Measurements from ENCODE around the gene EMC10.

The EMC10 gene

DNA sequence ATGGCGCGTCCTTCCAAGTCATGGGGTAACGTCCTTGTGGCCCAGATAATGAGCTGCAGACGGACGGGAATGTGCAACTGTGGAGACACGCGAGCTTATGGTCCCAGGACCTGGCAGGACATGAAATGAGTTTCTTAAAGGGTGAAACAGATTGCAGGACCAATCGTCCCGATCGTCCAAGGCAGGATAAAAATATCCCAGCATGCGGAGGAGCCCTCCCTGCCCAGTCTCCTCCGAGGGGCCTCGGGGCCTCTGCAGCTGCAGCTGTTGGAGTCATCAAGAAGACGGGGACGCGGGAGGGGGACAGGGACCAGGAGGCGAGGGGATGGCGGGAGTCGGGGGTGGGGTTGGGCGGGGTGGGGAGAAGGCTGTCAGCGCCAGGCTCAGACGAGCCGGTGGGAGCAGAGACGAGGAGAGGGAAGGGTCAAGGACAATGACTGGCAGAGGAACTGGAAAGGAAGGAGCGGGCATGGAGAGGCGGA lies 14.7 kb downstream of the EMC10 start:
- no peaks in the 10 kb centered on the region for H3K36me3 ChIP-seq
- TF ChIP-seq, protein P1, sequence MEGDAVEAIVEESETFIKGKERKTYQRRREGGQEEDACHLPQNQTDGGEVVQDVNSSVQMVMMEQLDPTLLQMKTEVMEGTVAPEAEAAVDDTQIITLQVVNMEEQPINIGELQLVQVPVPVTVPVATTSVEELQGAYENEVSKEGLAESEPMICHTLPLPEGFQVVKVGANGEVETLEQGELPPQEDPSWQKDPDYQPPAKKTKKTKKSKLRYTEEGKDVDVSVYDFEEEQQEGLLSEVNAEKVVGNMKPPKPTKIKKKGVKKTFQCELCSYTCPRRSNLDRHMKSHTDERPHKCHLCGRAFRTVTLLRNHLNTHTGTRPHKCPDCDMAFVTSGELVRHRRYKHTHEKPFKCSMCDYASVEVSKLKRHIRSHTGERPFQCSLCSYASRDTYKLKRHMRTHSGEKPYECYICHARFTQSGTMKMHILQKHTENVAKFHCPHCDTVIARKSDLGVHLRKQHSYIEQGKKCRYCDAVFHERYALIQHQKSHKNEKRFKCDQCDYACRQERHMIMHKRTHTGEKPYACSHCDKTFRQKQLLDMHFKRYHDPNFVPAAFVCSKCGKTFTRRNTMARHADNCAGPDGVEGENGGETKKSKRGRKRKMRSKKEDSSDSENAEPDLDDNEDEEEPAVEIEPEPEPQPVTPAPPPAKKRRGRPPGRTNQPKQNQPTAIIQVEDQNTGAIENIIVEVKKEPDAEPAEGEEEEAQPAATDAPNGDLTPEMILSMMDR (IDR thresholded peaks at IDR 0.05; ENCODE audit: low read depth, low read length) = no peak
- H3K4me3 ChIP-seq (ENCODE audit: low read depth, low read length) = no peak overlapping the region
- peaks cover 8% of the 10 kb centered on the region; the same call in 1 of the 2 replicates for H3K9me3 ChIP-seq
- peaks cover 34% of the 10 kb centered on the region for H3K27me3 ChIP-seq
- no peaks in the 10 kb centered on the region for H3K4me1 ChIP-seq
- DNase-seq = no peak

DNA sequence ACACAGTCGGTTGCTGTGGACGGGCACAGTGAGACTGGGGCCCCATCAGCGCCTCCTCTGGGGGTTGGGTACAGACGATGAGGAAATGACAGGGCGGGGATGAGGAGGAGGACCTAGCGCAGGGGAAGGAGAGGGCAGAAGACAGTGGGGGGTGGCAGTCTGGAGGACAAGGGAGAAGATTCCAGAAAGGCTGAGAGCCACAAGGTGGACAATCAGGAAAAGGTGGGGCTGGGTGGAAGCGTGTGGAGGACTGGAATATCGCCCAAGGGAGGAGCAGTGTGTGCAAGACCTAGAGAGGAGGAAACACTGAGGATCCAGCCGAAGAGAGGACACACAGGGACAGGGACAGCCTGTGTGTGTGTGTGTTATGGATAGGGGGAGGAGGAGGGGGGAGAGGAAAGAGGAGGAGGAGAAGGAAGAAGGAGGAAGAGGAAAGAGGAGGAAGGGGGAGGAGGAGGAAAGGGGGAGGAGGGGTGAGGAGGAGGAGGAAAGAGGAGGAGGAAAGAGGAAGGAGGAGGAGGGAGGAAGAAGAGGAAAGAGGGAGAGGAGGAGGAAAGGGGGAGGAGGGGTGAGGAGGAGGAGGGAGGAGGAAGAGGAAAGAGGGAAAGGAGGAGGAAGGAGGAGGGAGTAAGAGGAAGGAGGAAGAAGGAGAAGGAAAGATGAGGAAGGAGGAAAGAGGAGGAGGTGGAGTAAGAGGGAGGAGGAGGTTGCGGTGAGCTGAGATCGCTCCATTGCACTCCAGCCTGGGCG lies 16.2 kb downstream of the EMC10 start:
- Histone ChIP-seq H3K4me1 (no peaks in the 10 kb centered on the region), H3K36me3 (no peaks in the 10 kb centered on the region), H3K4me3 (ENCODE audit: low read depth, low read length) (no peak overlapping the region), H3K27me3 (peaks cover 32% of the 10 kb centered on the region), H3K9me3 (no peaks in the 10 kb centered on the region; the same call in 1 of the 2 replicates)
- TF ChIP-seq, protein P1 (IDR thresholded peaks at IDR 0.05; ENCODE audit: low read depth, low read length) = no peak
- DNase-seq = no peak

- Histone ChIP-seq H3K4me3 (ENCODE audit: low read depth, low read length) (no peak overlapping the region), H3K9me3 (no peaks in the 10 kb centered on the region), H3K36me3 (no peaks in the 10 kb centered on the region), H3K4me1 (no peaks in the 10 kb centered on the region), H3K27me3 (peaks cover 27% of the 10 kb centered on the region)
- DNase-seq = no peak
- TF ChIP-seq, protein P1 (IDR thresholded peaks at IDR 0.05; ENCODE audit: low read depth, low read length) = no peak
These were observed 16.9 kb downstream of the EMC10 start for GRCh38 chr19:50493171-50493570.

DNA sequence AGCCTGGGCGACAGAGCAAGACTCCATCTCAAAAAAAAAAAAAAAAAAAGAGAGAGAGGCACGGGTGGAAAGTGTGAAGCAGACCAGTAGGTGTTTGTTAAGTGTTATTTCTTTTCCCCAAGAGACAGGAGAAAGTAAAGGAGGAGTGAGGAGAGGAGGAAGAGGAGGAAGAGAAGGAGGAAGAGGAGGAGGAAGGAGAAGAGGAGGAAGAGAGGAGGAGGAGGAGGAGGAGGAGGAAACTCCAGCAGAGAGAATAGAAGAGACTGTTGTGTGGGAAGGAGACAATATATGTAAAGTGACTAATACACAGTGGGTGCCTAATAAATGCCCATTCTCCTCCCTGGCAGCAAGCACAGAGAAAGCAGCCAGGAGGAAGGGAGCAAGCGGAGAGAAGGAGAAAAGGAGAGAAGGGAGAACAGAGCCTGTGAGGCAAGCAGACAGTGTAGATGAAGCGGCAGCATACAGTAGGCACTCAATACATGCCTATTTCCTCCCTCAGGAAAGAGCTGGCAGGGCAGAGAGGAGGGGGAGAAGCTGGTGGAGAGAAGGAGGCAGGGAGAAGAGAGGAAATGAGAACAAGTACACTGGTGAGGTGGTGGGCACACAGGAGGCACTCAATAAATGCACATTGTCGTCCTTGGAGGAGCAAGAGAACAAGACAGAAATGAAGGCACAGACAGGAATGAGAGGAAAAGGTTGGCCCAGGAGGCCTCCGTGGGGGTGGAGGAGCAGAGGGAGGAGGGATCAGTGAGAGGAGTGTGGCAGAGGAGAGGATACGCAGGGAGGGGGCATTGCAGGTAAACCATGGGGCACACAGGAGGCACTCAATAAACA lies 18.1 kb downstream of the EMC10 start:
- Histone ChIP-seq H3K36me3 (no peaks in the 10 kb centered on the region), H3K9me3 (no peaks in the 10 kb centered on the region), H3K27me3 (peaks cover 18% of the 10 kb centered on the region), H3K4me1 (no peaks in the 10 kb centered on the region), H3K4me3 (ENCODE audit: low read depth, low read length) (no peak overlapping the region)
- TF ChIP-seq, protein P1 (IDR thresholded peaks at IDR 0.05; ENCODE audit: low read depth, low read length) = no peak
- no peak for DNase-seq

DNA sequence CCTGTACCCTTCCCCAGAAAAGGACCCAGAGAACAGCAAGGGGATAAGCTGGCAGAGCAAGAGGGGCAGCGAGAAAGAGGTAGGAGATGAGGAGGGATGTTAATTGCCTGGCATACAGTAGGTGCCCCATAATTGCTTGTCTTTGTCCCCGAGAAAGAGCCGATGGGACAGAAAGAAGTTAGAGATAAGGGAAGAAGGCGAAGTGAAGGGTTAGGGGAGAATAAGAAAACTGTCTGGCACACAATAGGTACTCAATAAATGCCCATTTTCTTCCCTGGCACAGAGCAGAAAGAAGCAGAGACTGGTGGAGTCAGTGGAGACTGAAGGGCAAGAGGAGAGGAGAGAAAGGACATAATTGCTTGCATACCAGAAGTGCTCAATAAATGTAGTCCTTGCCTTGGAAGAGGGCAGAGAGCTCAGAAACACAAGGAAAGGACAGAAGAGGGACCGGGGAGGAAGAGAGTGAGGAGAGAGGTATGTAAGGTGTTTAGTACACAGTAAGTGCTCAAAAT lies 18.8 kb downstream of the EMC10 start:
- no peak for DNase-seq
- Histone ChIP-seq H3K4me3 (ENCODE audit: low read depth, low read length) (no peak overlapping the region), H3K27me3 (peaks cover 14% of the 10 kb centered on the region), H3K9me3 (no peaks in the 10 kb centered on the region), H3K36me3 (no peaks in the 10 kb centered on the region), H3K4me1 (peaks cover under 1% of the 10 kb centered on the region; the same call in 1 of the 2 replicates)
- TF ChIP-seq, protein P1 (IDR thresholded peaks at IDR 0.05; ENCODE audit: low read depth, low read length) = no peak

All from BE2C (cell line).